HL-60 (cell line): ENCODE results near the gene S100B.

ENCODE experiments used
- DNase-seq, 2 experiments: peaks; one replicate each; pipeline ENCODE4 v3.0.0-alpha.2; 2010 to 2020; ENCODE audit warnings: low read depth in 1 of 2, low spot score in 1 of 2
- H3K27ac ChIP-seq: fragments of 250-450 bp; sonication (Bioruptor Pico); replicated peaks from 2 replicates; pipeline ENCODE4 v1.5.1; 2020; ENCODE audit warnings: mild to moderate bottlenecking, moderate library complexity
- H3K27me3 ChIP-seq: fragments of 250-450 bp; sonication (Bioruptor Pico); 2 replicates; pipeline ENCODE4 v1.5.1; 2021; ENCODE audit warnings: mild to moderate bottlenecking, moderate library complexity; ENCODE audit not compliant: insufficient read depth, poor library complexity, severe bottlenecking
- H3K4me3 ChIP-seq: replicated peaks from 2 replicates; pipeline ENCODE4 v1.5.1; 2011; ENCODE audit warnings: mild to moderate bottlenecking, control low read depth, low read length; ENCODE audit not compliant: insufficient read depth
- CTCF ChIP-seq: IDR thresholded peaks from one replicate; pipeline ENCODE4 v1.5.1; 2011; ENCODE audit warnings: low read length, control low read depth, inconsistent platforms; ENCODE audit not compliant: insufficient read depth
- GABPA ChIP-seq: IDR thresholded peaks from 2 replicates; pipeline ENCODE4 v1.6.1; 2012; ENCODE audit warnings: low read depth
- POLR2AphosphoS5 ChIP-seq: IDR thresholded peaks from 2 replicates; pipeline ENCODE4 v1.6.1; 2012; ENCODE audit warnings: low read depth
- REST ChIP-seq: IDR thresholded peaks from 2 replicates; pipeline ENCODE4 v1.6.1; 2012; ENCODE audit warnings: low read depth; ENCODE audit not compliant: insufficient replicate concordance
- SPI1 ChIP-seq: IDR thresholded peaks from 2 replicates; pipeline ENCODE4 v1.6.1; 2012; ENCODE audit warnings: low read depth, mild to moderate bottlenecking, borderline replicate concordance

Gene S100B

GRCh38 chr21:46555225-46555617 is 49.7 kb downstream of the S100B start:
- no peak for TF ChIP-seq REST
- TF ChIP-seq SPI1, result no peak
- no peak for TF ChIP-seq CTCF
- no peak for TF ChIP-seq GABPA
- TF ChIP-seq POLR2AphosphoS5, result no peak
- Histone ChIP-seq H3K27ac (no peak overlapping the region), H3K4me3 (no peak overlapping the region), H3K27me3 (no peaks in the 10 kb centered on the region)
- no peak for DNase-seq

GRCh38 chr21:46554431-46555224 is 50.3 kb downstream of the S100B start:
- no peaks in the 10 kb centered on the region for H3K27me3 ChIP-seq

More at GRCh38 chr21:46554431-46555224, 50.3 kb downstream of the S100B start:
- Histone ChIP-seq H3K27ac (no peak overlapping the region), H3K4me3 (no peak overlapping the region)
- no peak for DNase-seq
- TF ChIP-seq REST, result no peak
- TF ChIP-seq POLR2AphosphoS5, result no peak
- no peak for TF ChIP-seq SPI1
- no peak for TF ChIP-seq GABPA
- no peak for TF ChIP-seq CTCF
